Keratinocyte (primary cell): ENCODE results near the gene TXNL4A. TPM values are rescaled to one million over a fixed set of nuclear protein-coding genes. Genes with fewer than 3 reads are reported as not detected.
A peak's percentile ranks its signal among the peaks of the same experiment; 100 is the strongest.

Experiments used
- DNase-seq: peaks from one replicate; pipeline ENCODE4 v3.0.0-alpha.2; 2011; ENCODE audit warnings: low read depth, missing footprints, low spot score
- FAIRE-seq: peaks from 2 replicates; lab custom pipeline; 2011; peaks lifted over from hg19 to GRCh38; lab: Jason Lieb, UNC
- H2AFZ ChIP-seq: 2 replicates; pipeline ENCODE4 v1.6.0; 2012; ENCODE audit warnings: low read length, control low read depth, inconsistent platforms; ENCODE audit not compliant: control insufficient read depth
- H3K27ac ChIP-seq: 2 replicates; pipeline ENCODE4 v1.5.1; 2011; ENCODE audit warnings: low read length; ENCODE audit not compliant: control insufficient read depth, insufficient read depth
- H3K27me3 ChIP-seq: 3 replicates; pipeline ENCODE4 v1.6.0; 2011; ENCODE audit warnings: low read length; ENCODE audit not compliant: control insufficient read depth, insufficient read depth; ENCODE audit errors: extremely low read depth
- H3K36me3 ChIP-seq, 2 experiments: 2 replicates in 1 of 2; 3 replicates in 1 of 2; pipeline ENCODE4 v1.5.1; 2011; ENCODE audit warnings: low read length in 2 of 2, mild to moderate bottlenecking in 1 of 2; ENCODE audit not compliant: control insufficient read depth in 2 of 2, insufficient read depth in 2 of 2; ENCODE audit errors: extremely low read depth in 1 of 2
- H3K4me1 ChIP-seq: 3 replicates; pipeline ENCODE4 v1.5.1; 2011; ENCODE audit warnings: low read length; ENCODE audit not compliant: control insufficient read depth, insufficient read depth; ENCODE audit errors: extremely low read depth
- H3K4me2 ChIP-seq: 3 replicates; pipeline ENCODE4 v1.6.0; 2011; ENCODE audit warnings: low read depth, low read length; ENCODE audit not compliant: control insufficient read depth, insufficient read depth; ENCODE audit errors: extremely low read depth
- H3K4me3 ChIP-seq, 3 experiments: fragments of 200-600 bp in 1 of 3; sonication (generic) in 1 of 3; 2 replicates in 2 of 3; 3 replicates in 1 of 3; pipeline ENCODE4 v1.5.1; 2011 to 2016; ENCODE audit warnings: low read length in 3 of 3, mild to moderate bottlenecking in 3 of 3, control low read depth in 2 of 3, inconsistent platforms in 1 of 3, low read depth in 1 of 3, mixed read lengths in 1 of 3, mixed run types in 1 of 3, moderate library complexity in 1 of 3; ENCODE audit not compliant: control insufficient read depth in 2 of 3, insufficient read depth in 2 of 3; ENCODE audit errors: extremely low read depth in 1 of 3
- H3K79me2 ChIP-seq: 2 replicates; pipeline ENCODE4 v1.6.0; 2012; ENCODE audit warnings: low read length; ENCODE audit not compliant: control insufficient read depth, insufficient read depth
- H3K9ac ChIP-seq: 3 replicates; pipeline ENCODE4 v1.6.0; 2011; ENCODE audit warnings: low read length; ENCODE audit not compliant: control insufficient read depth, insufficient read depth; ENCODE audit errors: extremely low read depth
- H3K9me1 ChIP-seq: 3 replicates; pipeline ENCODE4 v1.6.0; 2011; ENCODE audit warnings: low read length; ENCODE audit not compliant: control insufficient read depth, insufficient read depth; ENCODE audit errors: extremely low read depth
- H3K9me3 ChIP-seq: 2 replicates; pipeline ENCODE4 v1.5.1; 2012; ENCODE audit warnings: low read depth, low read length; ENCODE audit not compliant: control insufficient read depth
- H4K20me1 ChIP-seq: 3 replicates; pipeline ENCODE4 v1.6.0; 2011; ENCODE audit warnings: low read length; ENCODE audit not compliant: control insufficient read depth, insufficient read depth; ENCODE audit errors: extremely low read depth
- CTCF ChIP-seq, 3 experiments: IDR thresholded peaks in 1 of 3; conservative IDR thresholded peaks in 1 of 3; optimal IDR thresholded peaks in 1 of 3; 2 replicates in 2 of 3; 3 replicates in 1 of 3; pipeline versions ENCODE3 to v1.5.1; 2011; ENCODE audit warnings: low read length in 3 of 3, mild to moderate bottlenecking in 3 of 3, moderate library complexity in 2 of 3, control low read depth in 1 of 3, inconsistent platforms in 1 of 3; ENCODE audit not compliant: insufficient read depth in 2 of 3; ENCODE audit errors: extremely low read depth in 1 of 3
- EZH2 ChIP-seq: IDR thresholded peaks from one replicate; pipeline ENCODE4 v1.6.1; 2012; ENCODE audit warnings: inconsistent platforms, mild to moderate bottlenecking, low read length, moderate library complexity
- dilution Hi-C: fragments of 300-500 bp; cut with MboI; formaldehyde crosslinking; loops from one replicate; pipeline ENCODE4 v1.7.0; 2020; ENCODE audit warnings: low sequenced_read_pairs; ENCODE audit not compliant: extremely low pct_ligation_motif_present
- polyA plus RNA-seq, 5 experiments: library from polyadenylated mRNA; depleted of rRNA in 3 of 5; stranded (reverse) in 3 of 5; stranded (forward) in 1 of 5; unstranded in 1 of 5; fragments of >200 nt; gene quantifications; 1 replicate in 1 of 5; 2 replicates in 3 of 5; 3 replicates in 1 of 5; pipeline versions ENCODE4 v1.2.1 to v1.2.3, GENCODE V29; 2011 to 2012; ENCODE audit warnings: missing spikeins in 2 of 5, low read depth in 1 of 5, low replicate concordance in 1 of 5

TXNL4A gene
- polyA plus RNA-seq, 1 donor (not counting 4 experiments of a cell fraction or from before 2014, with no cell fraction given) = 142 TPM

GRCh38 chr18:79951545-79952455 is 36.6 kb downstream of the TXNL4A start, which contains the start of gene SLC66A2:
Gene SLC66A2, minus strand, starts transcription at chr18:79951653. Its CDS starts 727 bp downstream, at chr18:79950926.
- FAIRE-seq (no peak), DNase-seq (no peak)
- H3K4me1 ChIP-seq = peaks cover 12% of the 10 kb centered on the region
- H3K4me2 ChIP-seq = peak within 1 kb of the TSS; percentile 81
- H3K36me3 ChIP-seq = peaks cover 14 to 15% of the 10 kb centered on the region in 2 experiments
- dilution Hi-C loops = no loop called here
- peak within 1 kb of the TSS; percentile 73 to 81 (median 80) for H3K4me3 ChIP-seq
- H3K27me3 ChIP-seq = no peaks in the 10 kb centered on the region
- H3K9me1 ChIP-seq = peaks cover 4% of the 10 kb centered on the region
- peaks cover 3% of the 10 kb centered on the region for H4K20me1 ChIP-seq
- H3K9ac ChIP-seq = peak within 1 kb of the TSS; percentile 70
- H3K79me2 ChIP-seq = peaks cover 31% of the 10 kb centered on the region
- peak within 1 kb of the TSS; percentile 49 for H3K27ac ChIP-seq
- TF ChIP-seq EZH2 (no peak), CTCF (optimal IDR thresholded peaks at IDR 0.05 in 1 of 3, IDR thresholded peaks at IDR 0.05 in 1 of 3, conservative IDR thresholded peaks at IDR 0.05 in 1 of 3; ENCODE audit: extremely low read depth in 1 of 3, insufficient read depth in 2 of 3, low read length in 3 of 3) (no peak)
- H3K9me3 ChIP-seq = no peaks in the 10 kb centered on the region
- H2AFZ ChIP-seq = peak within 1 kb of the TSS; percentile 68

- H3K27ac ChIP-seq = peak overlapping the region; percentile 17
- TF ChIP-seq CTCF (optimal IDR thresholded peaks at IDR 0.05 in 1 of 3, IDR thresholded peaks at IDR 0.05 in 1 of 3, conservative IDR thresholded peaks at IDR 0.05 in 1 of 3; ENCODE audit: extremely low read depth in 1 of 3, insufficient read depth in 2 of 3, low read length in 3 of 3) = no peak
- TF ChIP-seq EZH2 = no peak
- DNase-seq (no peak), FAIRE-seq (no peak)
- peaks cover 39% of the 10 kb centered on the region for H3K79me2 ChIP-seq
- H3K9ac ChIP-seq = peak overlapping the region; percentile 70
- dilution Hi-C loops = no loop called here
- H3K9me1 ChIP-seq = peaks cover 4% of the 10 kb centered on the region
- H3K27me3 ChIP-seq = no peaks in the 10 kb centered on the region
- peak overlapping the region; percentile 81 for H3K4me2 ChIP-seq
- peaks cover 12% of the 10 kb centered on the region for H3K4me1 ChIP-seq
- peaks cover 16 to 17% of the 10 kb centered on the region in 2 experiments for H3K36me3 ChIP-seq
- H3K9me3 ChIP-seq = no peaks in the 10 kb centered on the region
- peak overlapping the region; percentile 15 for H2AFZ ChIP-seq
- peaks cover 3% of the 10 kb centered on the region for H4K20me1 ChIP-seq
- peak overlapping the region; percentile 73 to 81 (median 80) for H3K4me3 ChIP-seq
Observed at GRCh38 chr18:79950515-79951341, 37.6 kb downstream of the TXNL4A start.
